ENCODE results near the gene KPNA6. TPM values are rescaled to one million over a fixed set of nuclear protein-coding genes. Genes with fewer than 3 reads are reported as not detected.
A peak's percentile ranks its signal among the peaks of the same experiment; 100 is the strongest.

KPNA6 gene
- total and polyA plus RNA-seq, 2 of the 13 experiments (the other 11 are each of a cell fraction or from before 2014, with no cell fraction given) = 22.0 to 47.5 TPM

GRCh38 chr1:32200226-32201010 is 92.6 kb downstream of the KPNA6 start, which contains the start of gene CCDC28B (continued):
- TF ChIP-seq KAT7 (CRISPR knock-in tag; IDR thresholded peaks at IDR 0.05; ENCODE audit: borderline replicate concordance) (0 out of 2 replicates have a peak, but pooled peaks have one; percentile 4), AGO1 (IDR thresholded peaks at IDR 0.05; ENCODE audit: low read depth, low read length, poor library complexity, severe bottlenecking) (peak; percentile 66), HBP1 (CRISPR knock-in tag; IDR thresholded peaks at IDR 0.05; ENCODE audit: low read depth) (no peak), PHB2 (IDR thresholded peaks at IDR 0.05; ENCODE audit: partially characterized antibody) (no peak), ZNF570 (CRISPR knock-in tag; IDR thresholded peaks at IDR 0.05; ENCODE audit: borderline replicate concordance) (no peak), ZNF264 (CRISPR knock-in tag; IDR thresholded peaks at IDR 0.05) (no peak), GATAD1 (CRISPR knock-in tag; IDR thresholded peaks at IDR 0.05) (0 out of 2 replicates have a peak, but pooled peaks have one; percentile 14), ZNF574 (CRISPR knock-in tag; IDR thresholded peaks at IDR 0.05) (no peak), SOX13 (IDR thresholded peaks at IDR 0.05) (no peak), SOX13 (CRISPR knock-in tag; conservative IDR thresholded peaks at IDR 0.05 in 1 of 2, IDR thresholded peaks at IDR 0.05 in 1 of 2) (no peak), HMGA1 (CRISPR knock-in tag; conservative IDR thresholded peaks at IDR 0.05) (no peak), ZSCAN30 (CRISPR knock-in tag; IDR thresholded peaks at IDR 0.05) (no peak), ZNF766 (CRISPR knock-in tag; IDR thresholded peaks at IDR 0.05; ENCODE audit: borderline replicate concordance) (no peak), ZNF709 (CRISPR knock-in tag; IDR thresholded peaks at IDR 0.05) (no peak), HOXA3 (CRISPR knock-in tag; IDR thresholded peaks at IDR 0.05) (peak; percentile 49), ZNF772 (CRISPR knock-in tag; IDR thresholded peaks at IDR 0.05) (no peak)
- TF ChIP-seq, protein P1, sequence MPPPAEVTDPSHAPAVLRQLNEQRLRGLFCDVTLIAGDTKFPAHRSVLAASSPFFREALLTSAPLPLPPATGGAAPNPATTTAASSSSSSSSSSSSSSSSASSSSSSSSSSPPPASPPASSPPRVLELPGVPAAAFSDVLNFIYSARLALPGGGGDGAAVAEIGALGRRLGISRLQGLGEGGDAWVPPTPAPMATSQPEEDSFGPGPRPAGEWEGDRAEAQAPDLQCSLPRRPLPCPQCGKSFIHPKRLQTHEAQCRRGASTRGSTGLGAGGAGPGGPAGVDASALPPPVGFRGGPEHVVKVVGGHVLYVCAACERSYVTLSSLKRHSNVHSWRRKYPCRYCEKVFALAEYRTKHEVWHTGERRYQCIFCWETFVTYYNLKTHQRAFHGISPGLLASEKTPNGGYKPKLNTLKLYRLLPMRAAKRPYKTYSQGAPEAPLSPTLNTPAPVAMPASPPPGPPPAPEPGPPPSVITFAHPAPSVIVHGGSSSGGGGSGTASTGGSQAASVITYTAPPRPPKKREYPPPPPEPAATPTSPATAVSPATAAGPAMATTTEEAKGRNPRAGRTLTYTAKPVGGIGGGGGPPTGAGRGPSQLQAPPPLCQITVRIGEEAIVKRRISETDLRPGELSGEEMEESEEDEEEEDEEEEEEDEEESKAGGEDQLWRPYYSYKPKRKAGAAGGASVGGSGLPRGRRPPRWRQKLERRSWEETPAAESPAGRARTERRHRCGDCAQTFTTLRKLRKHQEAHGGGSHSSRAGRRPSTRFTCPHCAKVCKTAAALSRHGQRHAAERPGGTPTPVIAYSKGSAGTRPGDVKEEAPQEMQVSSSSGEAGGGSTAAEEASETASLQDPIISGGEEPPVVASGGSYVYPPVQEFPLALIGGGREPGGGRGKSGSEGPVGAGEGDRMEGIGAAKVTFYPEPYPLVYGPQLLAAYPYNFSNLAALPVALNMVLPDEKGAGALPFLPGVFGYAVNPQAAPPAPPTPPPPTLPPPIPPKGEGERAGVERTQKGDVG (CRISPR knock-in tag; IDR thresholded peaks at IDR 0.05; ENCODE audit: borderline replicate concordance) = 0 out of 2 replicates have a peak, but pooled peaks have one; percentile 37
- TF ChIP-seq, protein P2, sequence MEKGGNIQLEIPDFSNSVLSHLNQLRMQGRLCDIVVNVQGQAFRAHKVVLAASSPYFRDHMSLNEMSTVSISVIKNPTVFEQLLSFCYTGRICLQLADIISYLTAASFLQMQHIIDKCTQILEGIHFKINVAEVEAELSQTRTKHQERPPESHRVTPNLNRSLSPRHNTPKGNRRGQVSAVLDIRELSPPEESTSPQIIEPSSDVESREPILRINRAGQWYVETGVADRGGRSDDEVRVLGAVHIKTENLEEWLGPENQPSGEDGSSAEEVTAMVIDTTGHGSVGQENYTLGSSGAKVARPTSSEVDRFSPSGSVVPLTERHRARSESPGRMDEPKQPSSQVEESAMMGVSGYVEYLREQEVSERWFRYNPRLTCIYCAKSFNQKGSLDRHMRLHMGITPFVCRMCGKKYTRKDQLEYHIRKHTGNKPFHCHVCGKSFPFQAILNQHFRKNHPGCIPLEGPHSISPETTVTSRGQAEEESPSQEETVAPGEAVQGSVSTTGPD (CRISPR knock-in tag; IDR thresholded peaks at IDR 0.05) = no peak
- TF ChIP-seq, protein P3, sequence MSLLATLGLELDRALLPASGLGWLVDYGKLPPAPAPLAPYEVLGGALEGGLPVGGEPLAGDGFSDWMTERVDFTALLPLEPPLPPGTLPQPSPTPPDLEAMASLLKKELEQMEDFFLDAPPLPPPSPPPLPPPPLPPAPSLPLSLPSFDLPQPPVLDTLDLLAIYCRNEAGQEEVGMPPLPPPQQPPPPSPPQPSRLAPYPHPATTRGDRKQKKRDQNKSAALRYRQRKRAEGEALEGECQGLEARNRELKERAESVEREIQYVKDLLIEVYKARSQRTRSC (CRISPR knock-in tag; IDR thresholded peaks at IDR 0.05; ENCODE audit: low read depth) = 0 out of 2 replicates have a peak, but pooled peaks have one; percentile 59
